ENCODE results near the gene CTNNBIP1. TPM values are rescaled to one million over a fixed set of nuclear protein-coding genes. Genes with fewer than 3 reads are reported as not detected.

CTNNBIP1 gene
- total RNA-seq, 1 donor from 2014 or later: 35.0 TPM

DNA sequence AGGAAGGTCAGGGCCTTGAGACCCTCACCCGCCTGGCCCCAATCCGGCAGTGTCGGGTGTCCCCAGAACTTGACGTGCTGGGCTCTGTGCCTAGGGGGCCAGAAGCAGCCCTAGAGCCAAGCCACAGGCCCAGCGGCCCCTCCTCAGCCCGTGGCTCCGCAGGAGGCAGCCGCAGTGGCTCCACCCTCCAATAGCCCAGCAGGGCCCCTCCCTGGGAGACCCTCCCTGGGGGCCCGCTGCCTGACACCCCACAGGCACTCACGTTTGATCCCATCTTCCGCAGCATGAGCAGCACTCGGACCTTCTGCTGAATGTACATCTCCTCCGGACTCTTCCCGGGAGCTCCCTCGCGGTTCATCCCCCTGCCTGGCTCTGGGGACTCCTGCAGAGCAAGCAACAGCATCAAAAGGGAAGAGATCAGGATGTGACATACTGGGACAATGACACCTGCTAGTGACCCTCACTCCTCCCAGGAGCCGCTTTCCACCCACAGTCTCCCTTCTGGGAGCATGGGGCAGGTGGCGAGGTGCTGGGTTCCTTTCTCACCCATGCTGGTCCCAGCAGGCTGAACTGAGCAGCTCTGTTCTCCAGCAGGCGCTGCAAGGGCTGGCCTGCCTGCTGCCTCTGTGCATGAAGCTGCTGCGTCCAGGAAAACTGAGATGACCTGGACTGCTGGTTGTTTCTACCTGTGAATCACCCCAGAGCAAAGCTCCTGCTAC lies 38.2 kb downstream of the CTNNBIP1 start:
- Histone ChIP-seq H3K4me1 (peaks cover 12% of the 10 kb centered on the region), H3K9me3 (no peaks in the 10 kb centered on the region), H3K27ac (no peak overlapping the region), H3K27me3 (ENCODE audit: low read depth) (no peaks in the 10 kb centered on the region), H3K36me3 (peaks cover 46% of the 10 kb centered on the region), H3K4me3 (no peak overlapping the region)
- TF ChIP-seq, protein P1, sequence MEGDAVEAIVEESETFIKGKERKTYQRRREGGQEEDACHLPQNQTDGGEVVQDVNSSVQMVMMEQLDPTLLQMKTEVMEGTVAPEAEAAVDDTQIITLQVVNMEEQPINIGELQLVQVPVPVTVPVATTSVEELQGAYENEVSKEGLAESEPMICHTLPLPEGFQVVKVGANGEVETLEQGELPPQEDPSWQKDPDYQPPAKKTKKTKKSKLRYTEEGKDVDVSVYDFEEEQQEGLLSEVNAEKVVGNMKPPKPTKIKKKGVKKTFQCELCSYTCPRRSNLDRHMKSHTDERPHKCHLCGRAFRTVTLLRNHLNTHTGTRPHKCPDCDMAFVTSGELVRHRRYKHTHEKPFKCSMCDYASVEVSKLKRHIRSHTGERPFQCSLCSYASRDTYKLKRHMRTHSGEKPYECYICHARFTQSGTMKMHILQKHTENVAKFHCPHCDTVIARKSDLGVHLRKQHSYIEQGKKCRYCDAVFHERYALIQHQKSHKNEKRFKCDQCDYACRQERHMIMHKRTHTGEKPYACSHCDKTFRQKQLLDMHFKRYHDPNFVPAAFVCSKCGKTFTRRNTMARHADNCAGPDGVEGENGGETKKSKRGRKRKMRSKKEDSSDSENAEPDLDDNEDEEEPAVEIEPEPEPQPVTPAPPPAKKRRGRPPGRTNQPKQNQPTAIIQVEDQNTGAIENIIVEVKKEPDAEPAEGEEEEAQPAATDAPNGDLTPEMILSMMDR (IDR thresholded peaks at IDR 0.05): no peak
- ATAC-seq (no peak), DNase-seq (no peak)
- intact Hi-C loops (cut with DNase I): no loop called here

DNA sequence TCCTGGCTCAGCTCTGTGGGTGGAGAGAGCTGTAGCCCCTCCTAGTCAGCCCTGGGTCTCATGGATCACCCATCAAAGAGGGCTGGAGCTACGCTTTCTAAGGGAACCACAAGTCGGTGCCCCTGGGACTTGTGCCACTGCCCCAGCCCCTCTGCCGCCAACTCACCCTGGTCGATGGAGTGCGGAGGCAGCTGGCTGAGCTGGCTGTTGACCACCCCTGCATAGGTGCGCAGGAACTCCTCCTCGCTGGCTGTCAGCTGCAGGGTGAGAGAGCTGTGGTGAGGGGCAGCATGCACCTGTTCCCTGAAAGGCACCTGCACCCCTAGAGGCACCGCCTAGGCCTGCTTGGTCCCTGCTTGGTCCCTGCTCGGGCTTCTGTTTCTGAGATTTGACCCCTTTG lies 39.0 kb downstream of the CTNNBIP1 start:
- DNase-seq (no peak), ATAC-seq (no peak)
- Histone ChIP-seq H3K4me3 (no peak overlapping the region), H3K27me3 (ENCODE audit: low read depth) (no peaks in the 10 kb centered on the region), H3K9me3 (no peaks in the 10 kb centered on the region), H3K4me1 (peaks cover 12% of the 10 kb centered on the region), H3K27ac (no peak overlapping the region), H3K36me3 (peaks cover 55% of the 10 kb centered on the region)
- TF ChIP-seq, protein P1 (IDR thresholded peaks at IDR 0.05): no peak
- intact Hi-C loops (cut with DNase I): no loop called here

DNA sequence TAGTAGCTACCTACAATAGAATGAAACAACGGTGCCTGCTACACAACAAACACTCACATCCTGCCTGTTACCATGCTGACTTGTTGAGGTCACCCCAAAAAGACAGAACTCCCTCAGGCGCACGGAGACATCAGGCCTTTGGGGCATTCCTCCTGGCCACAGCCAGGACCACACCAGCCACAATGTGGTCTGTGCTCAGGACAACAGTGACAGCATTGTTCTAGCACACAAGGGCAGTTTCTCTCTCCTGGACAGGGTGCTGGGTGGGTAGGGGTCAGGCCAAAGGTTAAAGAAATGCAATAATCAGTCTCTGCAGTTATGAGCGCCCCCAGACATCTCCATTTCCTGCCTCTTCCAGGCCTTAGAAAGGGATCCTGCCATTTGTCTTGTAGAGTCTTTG lies 39.5 kb downstream of the CTNNBIP1 start:
- ATAC-seq (no peak), DNase-seq (no peak)
- H3K36me3 ChIP-seq: peaks cover 55% of the 10 kb centered on the region
- H3K27ac ChIP-seq: no peak overlapping the region
- TF ChIP-seq, protein P1 (IDR thresholded peaks at IDR 0.05): no peak
- H3K4me1 ChIP-seq: peaks cover 11% of the 10 kb centered on the region
- H3K27me3 ChIP-seq (ENCODE audit: low read depth): no peaks in the 10 kb centered on the region
- intact Hi-C loops (cut with DNase I): no loop called here
- no peaks in the 10 kb centered on the region for H3K9me3 ChIP-seq
- H3K4me3 ChIP-seq: no peak overlapping the region

DNA sequence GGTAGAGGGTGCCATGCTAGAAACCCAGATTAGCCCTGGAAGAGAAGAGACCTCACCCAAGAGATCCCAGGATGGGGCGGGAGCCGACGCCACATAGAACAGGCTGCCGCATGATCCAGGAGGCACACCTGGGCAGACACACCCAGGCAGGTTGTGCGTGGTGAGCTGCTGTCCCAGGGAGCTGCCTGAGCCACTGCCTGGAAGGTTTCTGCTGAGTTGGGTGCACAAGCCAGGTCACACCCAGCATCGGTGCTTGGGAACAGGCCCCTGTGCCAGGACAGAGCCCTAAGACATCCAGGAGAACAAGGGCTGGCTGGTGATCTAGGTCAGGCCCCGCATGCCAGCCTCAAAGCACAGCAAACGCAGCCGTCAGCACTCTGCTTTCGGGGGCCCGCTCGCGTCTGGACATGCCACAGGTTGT lies 40.2 kb downstream of the CTNNBIP1 start:
- H3K4me3 ChIP-seq: no peak overlapping the region
- TF ChIP-seq, protein P1 (IDR thresholded peaks at IDR 0.05): no peak
- no peak for DNase-seq
- H3K4me1 ChIP-seq: peaks cover 4% of the 10 kb centered on the region
- H3K27ac ChIP-seq: no peak overlapping the region
- ATAC-seq: no peak
- H3K27me3 ChIP-seq (ENCODE audit: low read depth): no peaks in the 10 kb centered on the region
- intact Hi-C loops (cut with DNase I): loop anchor here (5.0 kb wide), 1 partner anchor 88 kb away; no protein-coding TSS in a partner anchor
- H3K9me3 ChIP-seq: no peaks in the 10 kb centered on the region
- H3K36me3 ChIP-seq: peaks cover 56% of the 10 kb centered on the region

DNA sequence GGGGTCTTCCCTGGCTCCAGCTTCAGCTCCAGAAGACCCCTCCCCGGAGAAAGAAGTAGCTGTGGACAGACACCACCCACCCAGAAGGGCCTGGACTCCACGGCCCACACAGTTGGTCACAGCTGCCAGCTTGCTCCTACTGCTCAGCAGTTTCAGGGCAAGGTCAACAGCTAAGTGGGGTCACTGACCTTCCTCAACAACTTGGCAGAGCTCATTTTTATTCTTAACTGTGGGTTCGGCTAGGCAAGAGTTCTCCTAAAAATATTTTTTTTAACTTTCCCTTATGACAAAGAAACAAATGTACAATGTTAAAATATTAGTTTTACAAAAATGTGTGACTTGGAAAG lies 41.9 kb downstream of the CTNNBIP1 start:
- intact Hi-C loops (cut with DNase I): loop anchor here (5.0 kb wide), 1 partner anchor 86 kb away; no protein-coding TSS in a partner anchor
- H3K36me3 ChIP-seq: peaks cover 68% of the 10 kb centered on the region

More for the DNA sequence above, 41.9 kb downstream of the CTNNBIP1 start:
- H3K9me3 ChIP-seq: no peaks in the 10 kb centered on the region
- ATAC-seq (no peak), DNase-seq (no peak)
- TF ChIP-seq, protein P1 (IDR thresholded peaks at IDR 0.05): no peak
- H3K27me3 ChIP-seq (ENCODE audit: low read depth): no peaks in the 10 kb centered on the region
- no peak overlapping the region for H3K4me3 ChIP-seq
- H3K27ac ChIP-seq: no peak overlapping the region
- no peaks in the 10 kb centered on the region for H3K4me1 ChIP-seq
